Transverse colon (tissue), 4 donors: Measurements from ENCODE around the gene GALNT1. TPM values are rescaled to one million over a fixed set of nuclear protein-coding genes. Genes with fewer than 3 reads are reported as not detected.

ENCODE experiments used
- DNase-seq: peaks from one replicate; pipeline ENCODE4 v3.0.0-alpha.2; 2019
- H3K27ac ChIP-seq, 4 donors: fragments of 200-600 bp; sonication (generic); 2 replicates each; pipeline ENCODE4 v1.5.1; 2016 to 2018; ENCODE audit warnings: inconsistent platforms in 4 of 4
- H3K27me3 ChIP-seq: fragments of 200-600 bp; sonication (generic); 2 replicates; pipeline ENCODE4 v1.5.1; 2017; ENCODE audit warnings: inconsistent platforms
- H3K36me3 ChIP-seq, 4 donors: fragments of 200-600 bp; sonication (generic); 2 replicates each; pipeline ENCODE4 v1.5.1; 2017 to 2019; ENCODE audit warnings: inconsistent platforms in 4 of 4
- H3K4me1 ChIP-seq, 4 donors: fragments of 200-600 bp; sonication (generic); 2 replicates each; pipeline ENCODE4 v1.5.1; 2017 to 2020; ENCODE audit warnings: inconsistent platforms in 4 of 4
- H3K4me3 ChIP-seq, 4 donors: fragments of 200-600 bp; sonication (generic); 1 replicate in 1 of 4; 2 replicates in 3 of 4; pipeline versions ENCODE4 v1.5.1 to v1.6.1; 2017 to 2019; ENCODE audit warnings: inconsistent platforms in 4 of 4
- H3K9me3 ChIP-seq, 2 donors: fragments of 200-600 bp; sonication (generic); 2 replicates each; pipeline ENCODE4 v1.5.1; 2017 to 2019; ENCODE audit warnings: inconsistent platforms in 2 of 2
- CTCF ChIP-seq, 5 experiments: fragments of 200-600 bp in 3 of 5; fragments of 450-650 bp in 2 of 5; sonication (generic) in 3 of 5; IDR thresholded peaks; 1 replicate in 2 of 5; 2 replicates in 3 of 5; pipeline ENCODE4 v1.5.1; 2016 to 2017; ENCODE audit warnings: antibody characterized with exemption in 5 of 5, inconsistent platforms in 3 of 5, mild to moderate bottlenecking in 2 of 5, moderate library complexity in 1 of 5
- EP300 ChIP-seq: sonication (generic); formaldehyde crosslinking; IDR thresholded peaks from one replicate; pipeline ENCODE4 v1.6.1; 2017; ENCODE audit warnings: antibody characterized with exemption, low read depth
- POLR2A ChIP-seq: fragments of 450-650 bp; IDR thresholded peaks from one replicate; pipeline ENCODE4 v1.6.1; 2016; ENCODE audit warnings: antibody characterized with exemption, mild to moderate bottlenecking, moderate library complexity
- POLR2AphosphoS5 ChIP-seq, 3 donors: sonication (generic); formaldehyde crosslinking; IDR thresholded peaks; one replicate each; pipeline ENCODE4 v1.6.1; 2016; ENCODE audit warnings: antibody characterized with exemption in 3 of 3
- WGBS, 2 donors: methylation state at CpG; one replicate each; pipeline ENCODE4 v1.1.5; 2018; ENCODE audit warnings: low coverage in 1 of 2; 5-methylcytosine and 5-hydroxymethylcytosine counted together
- in situ Hi-C, 4 donors: fragments of 200-750 bp; cut with MboI; loops; one replicate each; pipeline versions ENCODE4 v1.15.0 to v1.15.1; 2017; ENCODE audit warnings: low sequenced_read_pairs in 3 of 4, low pct_ligation_motif_present in 1 of 4, low pct_unique_long_range_greater_than_20kb in 1 of 4
- intact Hi-C: fragments of 100-400 bp; cut with DNase I; formaldehyde crosslinking; loops from one replicate; pipeline ENCODE4 v1.15.1; 2023; ENCODE audit warnings: low total_unique reads
- total RNA-seq, 4 donors: library from RNA; depleted of rRNA; stranded (reverse); fragments of >200 nt; gene quantifications; one replicate each; pipeline ENCODE4 v1.1.0, GENCODE V29; 2016

The GALNT1 gene
- total RNA-seq, 4 donors from 2014 or later = 21.7 to 86.8 (median 57.6) TPM

GRCh38 chr18:35616664-35617423 is 35.3 kb downstream of the GALNT1 start:
- in situ Hi-C loops = no loop called here
- H3K36me3 ChIP-seq = no peaks in the 10 kb centered on the region
- H3K27ac ChIP-seq = peak overlapping the region; percentile 69 to 77 (median 72)
- no peaks in the 10 kb centered on the region for H3K9me3 ChIP-seq
- TF ChIP-seq POLR2AphosphoS5 (IDR thresholded peaks at IDR 0.05) (peak in 1 of 3 donors; percentile 32), EP300 (no peak)
- H3K27me3 ChIP-seq = no peaks in the 10 kb centered on the region
- H3K4me3 ChIP-seq = peak overlapping the region in 1 of 4 donors; percentile 6
- 19 to 27% methylated on average over 6 of the region's 6 CpGs for WGBS, 2 donors
- H3K4me1 ChIP-seq = peaks cover 12 to 78% (median 33%) of the 10 kb centered on the region in 4 donors
- DNase-seq = peak; percentile 66
- intact Hi-C loops = no loop called here

- 88 to 100% methylated on average over 1 of the region's 1 CpG for WGBS, 2 donors
- TF ChIP-seq CTCF (IDR thresholded peaks at IDR 0.05) (no peak), EP300 (no peak), POLR2AphosphoS5 (IDR thresholded peaks at IDR 0.05) (no peak), POLR2A (no peak)
- Histone ChIP-seq H3K4me1 (peaks cover 12 to 75% (median 33%) of the 10 kb centered on the region in 4 donors), H3K4me3 (no peak overlapping the region), H3K27me3 (no peaks in the 10 kb centered on the region), H3K9me3 (no peaks in the 10 kb centered on the region), H3K36me3 (no peaks in the 10 kb centered on the region), H3K27ac (no peak overlapping the region)
- no peak for DNase-seq
- intact Hi-C loops (no loop called here), in situ Hi-C loops (no loop called here)
Observed at GRCh38 chr18:35617865-35618264, 36.3 kb downstream of the GALNT1 start.

- Histone ChIP-seq H3K27ac (no peak overlapping the region), H3K27me3 (no peaks in the 10 kb centered on the region), H3K36me3 (no peaks in the 10 kb centered on the region), H3K9me3 (no peaks in the 10 kb centered on the region), H3K4me1 (peaks cover 12 to 75% (median 33%) of the 10 kb centered on the region in 4 donors), H3K4me3 (no peak overlapping the region)
- intact Hi-C loops = no loop called here
- in situ Hi-C loops = no loop called here
- no peak for DNase-seq
- no peak for TF ChIP-seq CTCF (IDR thresholded peaks at IDR 0.05)
- no peak for TF ChIP-seq POLR2A
- TF ChIP-seq EP300 = no peak
- no peak for TF ChIP-seq POLR2AphosphoS5 (IDR thresholded peaks at IDR 0.05)
Observed at GRCh38 chr18:35618289-35618688, 36.7 kb downstream of the GALNT1 start.

- Histone ChIP-seq H3K4me3 (no peak overlapping the region), H3K4me1 (peaks cover 12 to 72% (median 33%) of the 10 kb centered on the region in 4 donors), H3K9me3 (no peaks in the 10 kb centered on the region), H3K27me3 (no peaks in the 10 kb centered on the region), H3K27ac (no peak overlapping the region), H3K36me3 (no peaks in the 10 kb centered on the region)
- intact Hi-C loops = no loop called here
- TF ChIP-seq EP300 (no peak), POLR2A (no peak), POLR2AphosphoS5 (IDR thresholded peaks at IDR 0.05) (no peak), CTCF (IDR thresholded peaks at IDR 0.05) (no peak)
- in situ Hi-C loops = no loop called here
- DNase-seq = no peak
- WGBS, 2 donors = 58 to 59% methylated on average over 3 to 5 of the region's 5 CpGs
Observed at GRCh38 chr18:35618696-35619095, 37.2 kb downstream of the GALNT1 start.
